Smooth muscle cell (in vitro differentiated cells): Measurements from ENCODE around the gene NHLRC1. TPM values are rescaled to one million over a fixed set of nuclear protein-coding genes. Genes with fewer than 3 reads are reported as not detected.

Experiments used
- DNase-seq: peaks from one replicate; lab custom pipeline; 2025; ENCODE audit not compliant: unreplicated experiment; lab: John Stamatoyannopoulos, UW
- H2AFZ ChIP-seq: fragments of 200-600 bp; sonication (generic); 2 replicates; pipeline ENCODE4 v1.6.0; 2016; ENCODE audit warnings: antibody characterized with exemption, low read depth, mild to moderate bottlenecking
- H3F3A ChIP-seq: fragments of 200-600 bp; sonication (generic); 2 replicates; pipeline ENCODE4 v1.6.0; 2017; ENCODE audit warnings: antibody characterized with exemption, low read depth
- H3K27ac ChIP-seq: fragments of 200-600 bp; sonication (generic); 2 replicates; pipeline ENCODE4 v1.5.1; 2016; ENCODE audit warnings: low read depth, mild to moderate bottlenecking
- H3K27me3 ChIP-seq: fragments of 200-600 bp; sonication (generic); 2 replicates; pipeline ENCODE4 v1.6.1; 2016; ENCODE audit warnings: low read depth, mild to moderate bottlenecking
- H3K36me3 ChIP-seq: fragments of 200-600 bp; sonication (generic); 2 replicates; pipeline ENCODE4 v1.5.1; 2016; ENCODE audit warnings: low read depth
- H3K4me1 ChIP-seq: fragments of 200-600 bp; sonication (generic); 2 replicates; pipeline ENCODE4 v1.5.1; 2016; ENCODE audit warnings: low read depth
- H3K4me2 ChIP-seq: fragments of 200-600 bp; sonication (generic); 2 replicates; pipeline ENCODE4 v1.6.0; 2016; ENCODE audit warnings: mild to moderate bottlenecking
- H3K4me3 ChIP-seq: fragments of 200-600 bp; sonication (generic); 2 replicates; pipeline ENCODE4 v1.5.1; 2016; ENCODE audit warnings: mild to moderate bottlenecking
- H3K79me2 ChIP-seq: fragments of 200-600 bp; sonication (generic); 2 replicates; pipeline ENCODE4 v1.6.0; 2016; ENCODE audit warnings: low read depth, mild to moderate bottlenecking
- H3K9ac ChIP-seq: fragments of 200-600 bp; sonication (generic); 2 replicates; pipeline ENCODE4 v1.6.0; 2016; ENCODE audit warnings: low read depth
- H3K9me3 ChIP-seq: fragments of 200-600 bp; sonication (generic); replicated peaks from 2 replicates; pipeline ENCODE4 v1.5.1; 2016; ENCODE audit warnings: low read depth
- H4K20me1 ChIP-seq: fragments of 200-600 bp; sonication (generic); 2 replicates; pipeline ENCODE4 v1.6.0; 2016; ENCODE audit warnings: low read depth
- WGBS: methylation state at CpG from one replicate; pipeline ENCODE4 v1.1.7; 2016; ENCODE audit warnings: low lambda C conversion rate; 5-methylcytosine and 5-hydroxymethylcytosine counted together
- polyA plus RNA-seq: library from polyadenylated mRNA; unstranded; fragments of >200 nt; fragmentation: Nextera tagmentation; extraction: Ambion mirVana; gene quantifications from 2 replicates; pipeline ENCODE4 v1.2.1, GENCODE V29; 2016
- total RNA-seq: library from RNA; depleted of rRNA; stranded (reverse); fragments of >200 nt; gene quantifications from 2 replicates; pipeline ENCODE4 v1.2.3, GENCODE V29; 2014
- TF ChIP-seq, protein P1 (sequence below): fragments of 200-600 bp; sonication (generic); IDR thresholded peaks from 2 replicates; pipeline ENCODE4 v1.5.1; 2017; ENCODE audit warnings: borderline replicate concordance, mild to moderate bottlenecking, antibody characterized with exemption; ENCODE audit not compliant: insufficient read depth, poor library complexity, severe bottlenecking

Gene NHLRC1
- total and polyA plus RNA-seq, 2 experiments from 2014 or later, result 0.42 to 0.85 TPM

DNA sequence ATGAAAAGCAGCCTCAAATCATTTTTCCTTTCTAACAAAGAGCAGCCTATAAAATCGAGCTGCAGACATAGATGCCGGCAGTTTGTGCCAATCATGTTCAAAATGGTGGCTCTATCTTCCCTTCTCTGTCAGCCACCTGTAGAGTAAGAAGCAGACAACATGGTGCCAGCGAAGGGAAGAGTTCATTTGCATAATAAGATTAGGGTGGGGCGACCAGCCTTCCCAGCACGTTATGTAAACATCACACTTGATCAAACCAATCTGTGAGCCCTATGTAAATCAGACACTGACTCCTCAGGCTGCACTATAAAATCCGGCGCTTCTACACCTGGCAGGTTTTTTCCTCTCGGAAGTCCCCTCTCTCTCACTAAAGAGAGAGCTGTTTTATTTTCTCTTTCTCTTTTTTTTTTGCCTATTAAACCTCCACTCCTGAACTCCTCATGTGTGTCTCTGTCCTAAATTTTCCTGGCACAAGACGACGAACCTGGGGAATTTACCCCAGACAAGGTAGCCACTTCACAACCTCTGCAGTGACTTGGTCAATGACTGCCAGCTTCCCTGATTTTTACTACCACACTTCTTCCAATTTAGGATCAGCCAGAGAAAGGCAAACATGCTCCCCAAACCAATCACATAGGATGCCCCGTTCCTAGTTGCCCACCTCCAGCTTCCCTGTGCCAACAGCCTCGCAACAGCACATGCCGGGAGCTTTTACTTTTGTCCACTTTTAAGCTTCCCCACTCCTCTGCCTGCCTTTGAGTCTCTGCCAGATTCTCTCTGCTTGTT, 19.5 kb upstream of the NHLRC1 start:
- WGBS, result 93% methylated on average over 13 of the region's 13 CpGs
- Histone ChIP-seq H3K4me1 (no peaks in the 10 kb centered on the region), H2AFZ (no peak overlapping the region), H3K79me2 (no peaks in the 10 kb centered on the region), H3F3A (no peaks in the 10 kb centered on the region), H3K27ac (no peak overlapping the region), H4K20me1 (no peaks in the 10 kb centered on the region), H3K4me3 (no peak overlapping the region), H3K27me3 (no peaks in the 10 kb centered on the region), H3K9me3 (no peaks in the 10 kb centered on the region), H3K36me3 (no peaks in the 10 kb centered on the region), H3K4me2 (no peak overlapping the region), H3K9ac (no peak overlapping the region)
- no peak for DNase-seq
- TF ChIP-seq, protein P1, sequence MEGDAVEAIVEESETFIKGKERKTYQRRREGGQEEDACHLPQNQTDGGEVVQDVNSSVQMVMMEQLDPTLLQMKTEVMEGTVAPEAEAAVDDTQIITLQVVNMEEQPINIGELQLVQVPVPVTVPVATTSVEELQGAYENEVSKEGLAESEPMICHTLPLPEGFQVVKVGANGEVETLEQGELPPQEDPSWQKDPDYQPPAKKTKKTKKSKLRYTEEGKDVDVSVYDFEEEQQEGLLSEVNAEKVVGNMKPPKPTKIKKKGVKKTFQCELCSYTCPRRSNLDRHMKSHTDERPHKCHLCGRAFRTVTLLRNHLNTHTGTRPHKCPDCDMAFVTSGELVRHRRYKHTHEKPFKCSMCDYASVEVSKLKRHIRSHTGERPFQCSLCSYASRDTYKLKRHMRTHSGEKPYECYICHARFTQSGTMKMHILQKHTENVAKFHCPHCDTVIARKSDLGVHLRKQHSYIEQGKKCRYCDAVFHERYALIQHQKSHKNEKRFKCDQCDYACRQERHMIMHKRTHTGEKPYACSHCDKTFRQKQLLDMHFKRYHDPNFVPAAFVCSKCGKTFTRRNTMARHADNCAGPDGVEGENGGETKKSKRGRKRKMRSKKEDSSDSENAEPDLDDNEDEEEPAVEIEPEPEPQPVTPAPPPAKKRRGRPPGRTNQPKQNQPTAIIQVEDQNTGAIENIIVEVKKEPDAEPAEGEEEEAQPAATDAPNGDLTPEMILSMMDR, result no peak

DNA sequence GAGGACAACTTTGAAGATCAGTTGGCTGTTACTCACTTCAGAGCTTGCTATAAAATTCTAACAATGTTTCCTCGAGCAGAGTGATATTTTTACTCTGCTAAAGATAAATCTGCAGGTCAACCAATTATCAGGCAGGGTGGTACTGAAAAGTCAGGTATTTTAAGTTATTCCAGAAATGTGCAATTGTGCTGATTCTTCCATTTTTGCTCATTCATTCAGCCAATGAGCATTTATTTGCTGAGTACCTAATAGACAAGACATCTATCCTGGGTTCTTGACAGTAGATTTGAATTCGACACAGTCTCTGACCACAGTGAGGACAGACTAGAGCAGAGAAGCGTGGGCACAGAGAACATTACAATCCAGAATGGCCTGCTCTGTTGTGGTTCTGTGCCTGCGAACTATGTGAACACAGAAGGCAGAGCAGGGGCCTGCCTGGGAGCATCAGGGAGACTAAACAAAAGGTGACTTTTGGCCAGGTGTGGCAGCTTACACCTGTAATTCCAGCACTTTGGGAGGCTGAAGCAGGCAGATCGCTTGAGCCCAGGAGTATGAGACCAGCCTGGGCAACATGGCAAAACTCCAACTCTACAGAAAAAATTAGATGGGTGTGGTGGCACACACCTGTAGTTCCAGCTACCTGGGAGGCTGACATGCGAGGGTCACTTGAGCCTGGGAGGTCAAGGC, 17.6 kb upstream of the NHLRC1 start:
- TF ChIP-seq, protein P1, result no peak
- Histone ChIP-seq H3K4me1 (no peaks in the 10 kb centered on the region), H3K79me2 (no peaks in the 10 kb centered on the region), H3K9me3 (no peaks in the 10 kb centered on the region), H3K4me3 (no peak overlapping the region), H3K27me3 (no peaks in the 10 kb centered on the region), H4K20me1 (no peaks in the 10 kb centered on the region), H3K27ac (no peak overlapping the region), H2AFZ (no peak overlapping the region), H3K36me3 (no peaks in the 10 kb centered on the region), H3F3A (no peaks in the 10 kb centered on the region), H3K9ac (no peak overlapping the region), H3K4me2 (no peak overlapping the region)
- DNase-seq, result no peak
- WGBS, result 95% methylated on average over 6 of the region's 6 CpGs

DNA sequence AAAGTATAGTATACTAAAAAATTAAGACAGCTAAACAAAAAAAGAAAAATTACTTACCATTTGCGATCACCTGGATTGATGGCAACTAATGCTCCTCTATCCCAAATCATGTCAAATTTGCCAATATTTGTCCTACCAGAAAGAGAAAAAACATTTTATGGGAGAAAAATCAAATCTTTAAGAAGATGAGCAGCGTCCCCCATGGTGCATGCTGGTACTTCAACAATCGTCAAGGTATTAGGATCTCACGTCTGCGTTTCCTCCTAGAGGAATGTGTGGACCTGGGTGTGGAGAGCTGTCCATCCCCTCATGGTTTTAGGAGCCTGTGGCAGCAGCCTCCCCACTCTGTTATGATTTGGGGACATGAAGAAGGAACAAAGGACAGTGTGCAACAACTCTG, 16.4 kb upstream of the NHLRC1 start:
- H3K79me2 ChIP-seq, result no peaks in the 10 kb centered on the region
- 92% methylated on average over 5 of the region's 5 CpGs for WGBS
- H3K9me3 ChIP-seq, result no peaks in the 10 kb centered on the region

More for the DNA sequence above, 16.4 kb upstream of the NHLRC1 start:
- no peak for DNase-seq
- no peak overlapping the region for H3K4me3 ChIP-seq
- no peaks in the 10 kb centered on the region for H3K36me3 ChIP-seq
- H3K4me2 ChIP-seq, result no peak overlapping the region
- no peak overlapping the region for H2AFZ ChIP-seq
- H3F3A ChIP-seq, result no peaks in the 10 kb centered on the region
- H3K9ac ChIP-seq, result no peak overlapping the region
- TF ChIP-seq, protein P1, result no peak
- H3K27ac ChIP-seq, result no peak overlapping the region
- H4K20me1 ChIP-seq, result no peaks in the 10 kb centered on the region
- no peaks in the 10 kb centered on the region for H3K4me1 ChIP-seq
- no peaks in the 10 kb centered on the region for H3K27me3 ChIP-seq
